SU-DHL-6 (cell line): Measurements from ENCODE around the gene RHOB.

Experiments used
- EZH2phosphoT487 ChIP-seq: fragments of 200-600 bp; sonication (generic), shearing (Covaris generic); conservative IDR thresholded peaks from 2 replicates; pipeline ENCODE4 v1.6.1; 2018; ENCODE audit warnings: mild to moderate bottlenecking, antibody characterized with exemption, low read length, moderate library complexity, mixed read lengths
- TF ChIP-seq, protein P1 (sequence below): fragments of 200-600 bp; sonication (generic); IDR thresholded peaks from one replicate; pipeline ENCODE4 v1.5.1; 2017; ENCODE audit warnings: antibody characterized with exemption, mild to moderate bottlenecking, low read length, moderate library complexity; ENCODE audit not compliant: insufficient read depth, poor library complexity, severe bottlenecking

- TF ChIP-seq, protein P1, sequence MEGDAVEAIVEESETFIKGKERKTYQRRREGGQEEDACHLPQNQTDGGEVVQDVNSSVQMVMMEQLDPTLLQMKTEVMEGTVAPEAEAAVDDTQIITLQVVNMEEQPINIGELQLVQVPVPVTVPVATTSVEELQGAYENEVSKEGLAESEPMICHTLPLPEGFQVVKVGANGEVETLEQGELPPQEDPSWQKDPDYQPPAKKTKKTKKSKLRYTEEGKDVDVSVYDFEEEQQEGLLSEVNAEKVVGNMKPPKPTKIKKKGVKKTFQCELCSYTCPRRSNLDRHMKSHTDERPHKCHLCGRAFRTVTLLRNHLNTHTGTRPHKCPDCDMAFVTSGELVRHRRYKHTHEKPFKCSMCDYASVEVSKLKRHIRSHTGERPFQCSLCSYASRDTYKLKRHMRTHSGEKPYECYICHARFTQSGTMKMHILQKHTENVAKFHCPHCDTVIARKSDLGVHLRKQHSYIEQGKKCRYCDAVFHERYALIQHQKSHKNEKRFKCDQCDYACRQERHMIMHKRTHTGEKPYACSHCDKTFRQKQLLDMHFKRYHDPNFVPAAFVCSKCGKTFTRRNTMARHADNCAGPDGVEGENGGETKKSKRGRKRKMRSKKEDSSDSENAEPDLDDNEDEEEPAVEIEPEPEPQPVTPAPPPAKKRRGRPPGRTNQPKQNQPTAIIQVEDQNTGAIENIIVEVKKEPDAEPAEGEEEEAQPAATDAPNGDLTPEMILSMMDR, result no peak
- no peak for TF ChIP-seq EZH2phosphoT487
These were observed 43.7 kb downstream of the RHOB start for GRCh38 chr2:20490300-20491181.
